SU-DHL-6 (cell line): ENCODE measurements around the gene NPB.

Source experiments
- H2AFZ ChIP-seq: fragments of 200-600 bp; sonication (generic); 2 replicates; pipeline ENCODE4 v1.6.1; 2014; ENCODE audit warnings: low read depth, mild to moderate bottlenecking, moderate library complexity, mixed read lengths, antibody characterized with exemption, low read length; ENCODE audit not compliant: severe bottlenecking
- H3F3A ChIP-seq: fragments of 200-600 bp; shearing (Covaris generic); 2 replicates; pipeline ENCODE4 v1.6.0; 2016; ENCODE audit warnings: antibody characterized with exemption, mild to moderate bottlenecking; ENCODE audit not compliant: insufficient read depth
- H3K27ac ChIP-seq: fragments of 200-600 bp; sonication (generic); 2 replicates; pipeline ENCODE4 v1.5.1; 2016; ENCODE audit warnings: low read depth, mild to moderate bottlenecking, low read length, moderate library complexity, mixed read lengths
- H3K27me3 ChIP-seq: fragments of 200-600 bp; sonication (generic), shearing (Covaris generic); 2 replicates; pipeline ENCODE4 v1.6.0; 2014; ENCODE audit warnings: mild to moderate bottlenecking, low read length
- H3K36me3 ChIP-seq: fragments of 200-600 bp; sonication (generic); 2 replicates; pipeline ENCODE4 v1.6.1; 2014; ENCODE audit warnings: mild to moderate bottlenecking, low read length, mixed read lengths
- H3K4me2 ChIP-seq: fragments of 300-600, 200-600 bp; shearing (Covaris generic), sonication (generic); 2 replicates; pipeline ENCODE4 v1.6.0; 2014; ENCODE audit warnings: low read length, low read depth, mild to moderate bottlenecking; ENCODE audit not compliant: poor library complexity, severe bottlenecking
- H3K4me3 ChIP-seq: fragments of 200-600 bp; sonication (generic); 2 replicates; pipeline ENCODE4 v1.5.1; 2014; ENCODE audit warnings: antibody characterized with exemption, low read length, mild to moderate bottlenecking, mixed read lengths; ENCODE audit not compliant: insufficient read depth, poor library complexity, severe bottlenecking
- H3K79me2 ChIP-seq: fragments of 200-600 bp; sonication (generic); 2 replicates; pipeline ENCODE4 v1.6.1; 2014; ENCODE audit warnings: mild to moderate bottlenecking, low read length, moderate library complexity; ENCODE audit not compliant: insufficient read depth
- H3K9ac ChIP-seq: fragments of 200-600 bp; sonication (generic); 2 replicates; pipeline ENCODE4 v1.7.0; 2014; ENCODE audit warnings: mild to moderate bottlenecking, low read length
- H3K9me2 ChIP-seq: fragments of 200-600 bp; sonication (generic); replicated peaks from 2 replicates; pipeline ENCODE4 v1.6.1; 2014; ENCODE audit warnings: low read length; ENCODE audit not compliant: insufficient read depth
- H3K9me3 ChIP-seq: fragments of 200-600 bp; sonication (generic); 2 replicates; pipeline ENCODE4 v1.6.1; 2014; ENCODE audit warnings: low read length, mixed read lengths; ENCODE audit not compliant: insufficient read depth
- H4K20me1 ChIP-seq: fragments of 200-600 bp; sonication (generic); 2 replicates; pipeline ENCODE4 v1.6.1; 2014; ENCODE audit warnings: low read depth, mild to moderate bottlenecking, antibody characterized with exemption, low read length, moderate library complexity, mixed read lengths
- CTCF ChIP-seq: fragments of 200-600 bp; sonication (generic); IDR thresholded peaks from one replicate; pipeline ENCODE4 v1.5.1; 2017; ENCODE audit warnings: antibody characterized with exemption, mild to moderate bottlenecking, low read length, moderate library complexity; ENCODE audit not compliant: insufficient read depth, poor library complexity, severe bottlenecking
- EZH2phosphoT487 ChIP-seq: fragments of 200-600 bp; sonication (generic), shearing (Covaris generic); conservative IDR thresholded peaks from 2 replicates; pipeline ENCODE4 v1.6.1; 2018; ENCODE audit warnings: mild to moderate bottlenecking, antibody characterized with exemption, low read length, moderate library complexity, mixed read lengths

NPB gene

GRCh38 chr17:81877569-81877968 lies 24.5 kb upstream of the NPB start:
- peaks cover 22% of the 10 kb centered on the region for H3K36me3 ChIP-seq
- no peaks in the 10 kb centered on the region for H4K20me1 ChIP-seq
- no peaks in the 10 kb centered on the region for H3K27me3 ChIP-seq
- no peak overlapping the region for H3K9ac ChIP-seq
- TF ChIP-seq EZH2phosphoT487: no peak
- TF ChIP-seq CTCF: no peak
- peaks cover 43% of the 10 kb centered on the region for H3F3A ChIP-seq
- 0 out of 2 replicates have a peak, but pooled peaks cover 9% of the 10 kb centered on the region for H3K79me2 ChIP-seq
- H2AFZ ChIP-seq: no peak overlapping the region
- no peaks in the 10 kb centered on the region for H3K9me3 ChIP-seq
- no peaks in the 10 kb centered on the region for H3K9me2 ChIP-seq
- no peak overlapping the region for H3K4me2 ChIP-seq
- no peak overlapping the region for H3K27ac ChIP-seq
- no peak overlapping the region for H3K4me3 ChIP-seq

GRCh38 chr17:81878294-81878693 lies 23.7 kb upstream of the NPB start:
- H3K9me2 ChIP-seq: no peaks in the 10 kb centered on the region
- no peaks in the 10 kb centered on the region for H3K9me3 ChIP-seq
- H3K9ac ChIP-seq: no peak overlapping the region
- no peak overlapping the region for H3K27ac ChIP-seq
- no peak overlapping the region for H3K4me2 ChIP-seq
- peaks cover 37% of the 10 kb centered on the region for H3F3A ChIP-seq
- H2AFZ ChIP-seq: no peak overlapping the region
- H4K20me1 ChIP-seq: no peaks in the 10 kb centered on the region
- TF ChIP-seq EZH2phosphoT487 (no peak), CTCF (no peak)
- H3K79me2 ChIP-seq: 0 out of 2 replicates have a peak, but pooled peaks cover 9% of the 10 kb centered on the region
- H3K36me3 ChIP-seq: peaks cover 22% of the 10 kb centered on the region
- H3K27me3 ChIP-seq: no peaks in the 10 kb centered on the region
- no peak overlapping the region for H3K4me3 ChIP-seq

- no peak overlapping the region for H2AFZ ChIP-seq
- no peaks in the 10 kb centered on the region for H3K27me3 ChIP-seq
- H3K4me2 ChIP-seq: no peak overlapping the region
- H3K79me2 ChIP-seq: 0 out of 2 replicates have a peak, but pooled peaks cover 9% of the 10 kb centered on the region
- no peaks in the 10 kb centered on the region for H4K20me1 ChIP-seq
- no peak overlapping the region for H3K27ac ChIP-seq
- H3K9ac ChIP-seq: no peak overlapping the region
- H3F3A ChIP-seq: peaks cover 28% of the 10 kb centered on the region
- TF ChIP-seq EZH2phosphoT487 (no peak), CTCF (no peak)
- no peaks in the 10 kb centered on the region for H3K9me2 ChIP-seq
- H3K9me3 ChIP-seq: no peaks in the 10 kb centered on the region
- peaks cover 22% of the 10 kb centered on the region for H3K36me3 ChIP-seq
- no peak overlapping the region for H3K4me3 ChIP-seq
Measured at GRCh38 chr17:81879121-81879520, 22.9 kb upstream of the NPB start.
